SU-DHL-6 (cell line): Measurements from ENCODE around the gene TAS2R60.

Source experiments
- CTCF ChIP-seq: fragments of 200-600 bp; sonication (generic); IDR thresholded peaks from one replicate; pipeline ENCODE4 v1.5.1; 2017; ENCODE audit warnings: antibody characterized with exemption, mild to moderate bottlenecking, low read length, moderate library complexity; ENCODE audit not compliant: insufficient read depth, poor library complexity, severe bottlenecking
- EZH2phosphoT487 ChIP-seq: fragments of 200-600 bp; sonication (generic), shearing (Covaris generic); conservative IDR thresholded peaks from 2 replicates; pipeline ENCODE4 v1.6.1; 2018; ENCODE audit warnings: mild to moderate bottlenecking, antibody characterized with exemption, low read length, moderate library complexity, mixed read lengths

GRCh38 chr7:143431109-143431508, 12.1 kb upstream of the TAS2R60 start:
- TF ChIP-seq CTCF (no peak), EZH2phosphoT487 (no peak)
